ENCODE measurements around the gene EIF3L. TPM values are rescaled to one million over a fixed set of nuclear protein-coding genes. Genes with fewer than 3 reads are reported as not detected.

Gene EIF3L
- total RNA-seq, 1 donor from 2014 or later: 338 TPM

- Histone ChIP-seq H3K27me3 (no peaks in the 10 kb centered on the region), H3K9me3 (no peaks in the 10 kb centered on the region), H3K4me3 (no peak overlapping the region), H3K4me1 (peaks cover 9% of the 10 kb centered on the region), H3K27ac (no peak overlapping the region), H3K36me3 (peaks cover 0 to 68% of the 10 kb centered on the region in 2 donors)
- intact Hi-C loops (cut with DNase I): no loop called here
- no peak for DNase-seq (ENCODE audit: extremely low spot score in 2 of 2)
- TF ChIP-seq POLR2A (IDR thresholded peaks at IDR 0.05): no peak
- no peak for TF ChIP-seq CTCF (IDR thresholded peaks at IDR 0.05)
- no peak for TF ChIP-seq POLR2AphosphoS5 (IDR thresholded peaks at IDR 0.05; ENCODE audit: insufficient read depth in 1 of 2, low read depth in 1 of 2)
These were observed 6.2 kb downstream of the EIF3L start for GRCh38 chr22:37855462-37855861.

- no peak for TF ChIP-seq POLR2AphosphoS5 (IDR thresholded peaks at IDR 0.05; ENCODE audit: insufficient read depth in 1 of 2, low read depth in 1 of 2)
- no peak for TF ChIP-seq POLR2A (IDR thresholded peaks at IDR 0.05)
- TF ChIP-seq CTCF (IDR thresholded peaks at IDR 0.05): no peak
- Histone ChIP-seq H3K27ac (no peak overlapping the region), H3K9me3 (no peaks in the 10 kb centered on the region), H3K36me3 (peaks cover 0 to 85% of the 10 kb centered on the region in 2 donors), H3K4me1 (no peaks in the 10 kb centered on the region), H3K4me3 (no peak overlapping the region), H3K27me3 (no peaks in the 10 kb centered on the region)
- intact Hi-C loops (cut with DNase I): loop anchor here (5.0 kb wide), 1 partner anchor 44 kb away; no protein-coding TSS in a partner anchor
- no peak for DNase-seq (ENCODE audit: extremely low spot score in 2 of 2)
These were observed 11.7 kb downstream of the EIF3L start for GRCh38 chr22:37860796-37861421.

DNA sequence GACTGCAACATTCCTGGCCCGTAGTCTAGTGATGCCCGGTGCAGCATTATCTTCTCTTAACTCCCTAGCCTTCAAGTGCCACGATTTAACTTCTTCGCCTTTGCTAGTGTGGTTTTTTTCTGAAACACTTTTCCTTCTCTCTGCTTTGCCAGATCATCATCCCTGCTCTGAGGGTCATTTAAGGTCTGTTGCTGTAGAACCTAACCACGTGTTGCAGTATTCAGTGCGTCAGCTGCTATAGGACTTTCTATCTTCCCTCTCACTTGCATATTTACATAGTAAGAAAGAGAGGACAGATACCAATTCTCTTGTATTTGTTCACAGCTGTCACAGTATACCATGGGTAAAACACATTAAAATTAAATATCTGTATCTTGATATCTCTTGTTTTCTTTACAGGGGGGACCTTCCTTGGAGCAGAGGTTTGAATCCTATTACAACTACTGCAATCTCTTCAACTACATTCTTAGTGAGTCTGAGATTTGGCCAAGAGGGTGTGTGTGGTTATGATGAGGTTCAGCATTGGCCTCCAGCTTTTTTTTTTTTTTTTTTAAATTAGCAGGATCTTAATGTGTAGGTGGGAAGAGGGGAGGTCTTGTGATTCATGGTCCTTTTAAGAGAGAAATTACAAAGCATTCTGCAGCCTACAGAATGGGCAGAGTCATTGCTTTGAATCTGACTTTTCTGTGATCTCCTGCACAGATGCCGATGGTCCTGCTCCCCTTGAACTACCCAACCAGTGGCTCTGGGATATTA, 13.5 kb downstream of the EIF3L start:
- intact Hi-C loops (cut with DNase I): loop anchor here (5.0 kb wide), 1 partner anchor 45 kb away; no protein-coding TSS in a partner anchor
- no peak overlapping the region for H3K27ac ChIP-seq

GRCh38 chr22:37865510-37865909, 16.3 kb downstream of the EIF3L start:
- TF ChIP-seq POLR2A (IDR thresholded peaks at IDR 0.05) (no peak), POLR2AphosphoS5 (IDR thresholded peaks at IDR 0.05; ENCODE audit: insufficient read depth in 1 of 2, low read depth in 1 of 2) (no peak)

More for the DNA sequence above, 13.5 kb downstream of the EIF3L start:
- H3K36me3 ChIP-seq: peaks cover 0 to 83% of the 10 kb centered on the region in 2 donors
- DNase-seq (ENCODE audit: extremely low spot score in 2 of 2): no peak
- no peak overlapping the region for H3K4me3 ChIP-seq
- H3K27me3 ChIP-seq: no peaks in the 10 kb centered on the region
- TF ChIP-seq POLR2AphosphoS5 (IDR thresholded peaks at IDR 0.05; ENCODE audit: insufficient read depth in 1 of 2, low read depth in 1 of 2): no peak
- H3K4me1 ChIP-seq: no peaks in the 10 kb centered on the region
- no peaks in the 10 kb centered on the region for H3K9me3 ChIP-seq

GRCh38 chr22:37870273-37870672, 21.1 kb downstream of the EIF3L start:
- Histone ChIP-seq H3K27ac (no peak overlapping the region), H3K4me3 (no peak overlapping the region), H3K27me3 (no peaks in the 10 kb centered on the region), H3K36me3 (peaks cover 0 to 84% of the 10 kb centered on the region in 2 donors), H3K4me1 (no peaks in the 10 kb centered on the region), H3K9me3 (no peaks in the 10 kb centered on the region)
- DNase-seq (ENCODE audit: extremely low spot score in 2 of 2): no peak
- intact Hi-C loops (cut with DNase I): no loop called here
- no peak for TF ChIP-seq CTCF (IDR thresholded peaks at IDR 0.05)
- TF ChIP-seq POLR2A (IDR thresholded peaks at IDR 0.05): no peak
- TF ChIP-seq POLR2AphosphoS5 (IDR thresholded peaks at IDR 0.05; ENCODE audit: insufficient read depth in 1 of 2, low read depth in 1 of 2): no peak

More at GRCh38 chr22:37865510-37865909, 16.3 kb downstream of the EIF3L start:
- no peak for DNase-seq (ENCODE audit: extremely low spot score in 2 of 2)
- intact Hi-C loops (cut with DNase I): no loop called here
- Histone ChIP-seq H3K4me1 (no peaks in the 10 kb centered on the region), H3K9me3 (no peaks in the 10 kb centered on the region), H3K4me3 (no peak overlapping the region), H3K27ac (no peak overlapping the region), H3K27me3 (no peaks in the 10 kb centered on the region), H3K36me3 (peaks cover 0 to 82% of the 10 kb centered on the region in 2 donors)
